Middle frontal gyrus (tissue), 1 donor: ENCODE data around the gene GAL.

Experiments
- DNase-seq: peaks from one replicate; pipeline ENCODE4 v3.0.0-alpha.2; 2015; ENCODE audit warnings: low spot score; ENCODE audit errors: extremely low spot score

GAL gene

GRCh38 chr11:68680541-68681231 lies 3.7 kb upstream of the GAL start:
- DNase-seq = no peak

DNA sequence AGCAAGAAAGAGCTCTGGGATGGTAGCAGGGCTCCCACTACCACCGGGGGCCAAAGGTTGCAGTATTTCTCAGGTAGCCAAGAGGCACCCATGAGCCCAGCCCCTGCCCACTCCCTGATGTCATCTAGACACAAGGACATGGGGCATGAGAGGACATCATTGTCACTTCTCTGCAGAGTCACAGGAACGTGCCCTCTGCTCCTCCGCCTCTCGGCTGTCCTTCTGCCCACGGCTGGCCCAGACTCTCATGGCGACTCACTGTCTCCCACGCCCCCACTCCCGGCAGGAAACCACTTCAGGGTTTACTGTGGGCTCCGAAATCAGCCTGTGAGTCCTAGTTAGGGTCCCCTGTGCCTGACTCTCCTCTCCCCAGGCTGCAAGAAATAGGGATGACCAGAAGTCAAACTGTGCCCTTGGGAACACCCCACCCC lies 1.8 kb upstream of the GAL start:
- no peak for DNase-seq

- DNase-seq = no peak
Observed at GRCh38 chr11:68683121-68683520, 1.2 kb upstream of the GAL start.

- DNase-seq = no peak
Observed at GRCh38 chr11:68683536-68684384, 584 bp upstream of the GAL start.

GRCh38 chr11:68685656-68686380 lies 1.5 kb downstream of the GAL start:
- no peak for DNase-seq

DNA sequence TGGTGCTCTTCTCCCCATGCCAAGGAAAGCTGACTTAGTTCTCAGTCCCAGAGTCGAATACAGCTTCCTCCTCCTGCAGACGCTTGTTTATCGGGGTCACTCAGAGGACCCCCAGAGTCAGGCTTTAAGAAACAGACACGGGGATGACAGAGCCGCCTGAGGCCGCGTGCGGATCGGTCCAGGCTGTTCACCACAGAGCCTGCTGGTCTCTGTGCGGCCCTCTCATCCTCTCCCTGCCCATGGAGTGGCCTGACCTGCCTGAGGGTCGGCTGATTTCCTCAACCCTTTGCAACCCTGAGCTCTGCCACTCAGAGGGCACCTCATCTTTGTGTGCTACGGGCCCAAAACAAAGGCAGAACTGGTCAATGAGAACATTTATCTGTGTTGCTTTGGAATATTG lies 2.1 kb downstream of the GAL start:
- DNase-seq = no peak

DNA sequence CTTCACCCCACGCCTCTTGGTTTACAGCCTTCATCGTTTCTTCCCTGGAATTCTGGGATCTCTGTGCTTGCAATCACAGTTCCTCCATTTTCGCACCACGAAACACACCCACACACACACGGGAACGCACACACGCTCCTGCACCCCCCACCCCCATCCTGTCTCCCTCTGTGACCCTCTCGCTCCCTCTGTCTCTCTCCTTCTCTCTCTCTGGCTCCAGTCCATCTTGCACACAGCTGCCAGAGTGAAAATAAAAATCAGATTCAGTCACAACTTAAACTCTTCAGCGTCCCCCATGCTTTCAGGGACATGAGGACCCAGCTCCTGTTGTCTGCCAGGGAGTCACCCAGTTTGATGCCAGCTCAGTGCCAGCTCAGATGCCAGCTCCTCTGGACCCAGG lies 3.0 kb downstream of the GAL start:
- no peak for DNase-seq

GRCh38 chr11:68687986-68688385 lies 3.6 kb downstream of the GAL start:
- DNase-seq = no peak

DNA sequence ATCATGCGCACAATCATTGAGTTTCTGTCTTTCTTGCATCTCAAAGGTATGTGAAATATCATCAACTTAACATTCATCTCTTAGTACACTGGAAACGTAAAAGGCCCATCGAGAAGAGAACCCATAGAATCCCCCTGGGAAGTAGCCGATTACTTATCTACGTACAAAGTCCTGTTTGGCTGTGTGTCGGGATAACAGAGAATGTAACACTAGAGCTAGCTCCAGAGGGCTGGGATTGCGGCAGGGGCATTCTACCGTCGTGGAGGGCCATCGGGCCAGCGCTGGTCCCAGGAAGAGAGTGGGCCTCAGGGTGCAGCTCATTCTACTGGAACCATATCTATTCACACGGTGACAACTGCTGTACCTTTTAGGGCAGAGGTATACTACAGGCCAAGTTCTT lies 4.5 kb downstream of the GAL start:
- DNase-seq = no peak

DNA sequence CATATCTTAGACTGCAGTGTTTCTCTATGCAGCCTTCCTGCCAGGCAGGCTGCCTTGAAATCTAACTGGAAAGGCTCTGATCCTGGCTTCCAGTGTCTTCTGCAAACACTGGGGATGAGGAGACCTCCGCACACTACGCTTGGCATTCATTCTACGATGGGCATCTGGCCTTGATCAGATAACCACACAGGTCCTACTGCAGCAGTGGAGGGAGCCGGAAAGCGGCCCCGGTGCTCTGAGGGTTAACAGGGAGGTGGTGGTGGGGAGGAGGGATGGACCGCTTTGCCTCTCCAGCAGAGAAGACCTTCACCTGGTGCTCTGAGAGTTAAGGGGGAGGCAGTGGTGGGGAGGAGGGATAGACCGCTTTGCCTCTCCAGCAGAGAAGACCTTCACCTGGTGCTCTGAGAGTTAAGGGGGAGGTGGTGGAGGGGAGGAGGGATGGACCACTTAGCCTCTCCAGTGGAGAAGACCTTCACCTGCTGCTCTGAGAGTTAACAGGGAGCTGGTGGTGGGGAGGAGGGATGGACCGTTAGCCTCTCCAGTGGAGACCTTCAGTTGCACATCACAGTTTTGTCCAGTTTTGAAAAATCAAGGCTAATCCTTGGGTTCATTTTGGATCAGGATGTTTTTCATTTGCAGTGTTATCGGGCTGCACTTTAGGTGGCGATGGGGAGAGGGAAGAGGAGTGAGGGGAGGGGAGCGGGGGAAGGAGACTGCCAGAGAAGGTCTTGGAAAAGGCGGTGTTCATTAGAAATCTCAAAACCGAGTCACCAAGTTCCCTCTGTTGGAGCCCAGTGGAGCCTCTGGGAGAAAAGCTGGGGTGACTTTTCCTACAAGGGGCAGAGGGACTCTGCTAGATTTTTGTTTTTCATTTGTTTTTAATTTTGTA lies 5.6 kb downstream of the GAL start:
- no peak for DNase-seq

- no peak for DNase-seq
Observed at GRCh38 chr11:68690671-68691401, 6.5 kb downstream of the GAL start.

DNA sequence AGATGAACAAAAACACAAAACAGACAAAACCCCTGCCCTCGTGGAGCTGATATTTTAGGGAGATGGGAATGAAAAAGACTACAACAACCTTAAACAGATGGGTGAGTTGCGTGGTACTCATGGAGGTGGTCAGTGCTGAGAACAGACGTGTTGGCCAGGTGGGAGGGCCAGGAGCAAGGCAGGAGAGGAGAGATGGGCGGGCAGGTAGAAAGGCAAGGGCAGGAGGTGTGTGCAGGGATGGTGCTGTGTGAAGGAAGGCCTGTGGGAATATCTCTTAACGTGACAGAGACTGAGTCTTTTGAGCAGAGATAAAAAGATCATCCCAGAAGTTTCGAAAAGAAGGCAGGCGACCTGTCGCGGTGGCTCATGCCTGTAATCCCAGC lies 7.0 kb downstream of the GAL start:
- no peak for DNase-seq

GRCh38 chr11:68692115-68692514 lies 7.8 kb downstream of the GAL start:
- no peak for DNase-seq

DNA sequence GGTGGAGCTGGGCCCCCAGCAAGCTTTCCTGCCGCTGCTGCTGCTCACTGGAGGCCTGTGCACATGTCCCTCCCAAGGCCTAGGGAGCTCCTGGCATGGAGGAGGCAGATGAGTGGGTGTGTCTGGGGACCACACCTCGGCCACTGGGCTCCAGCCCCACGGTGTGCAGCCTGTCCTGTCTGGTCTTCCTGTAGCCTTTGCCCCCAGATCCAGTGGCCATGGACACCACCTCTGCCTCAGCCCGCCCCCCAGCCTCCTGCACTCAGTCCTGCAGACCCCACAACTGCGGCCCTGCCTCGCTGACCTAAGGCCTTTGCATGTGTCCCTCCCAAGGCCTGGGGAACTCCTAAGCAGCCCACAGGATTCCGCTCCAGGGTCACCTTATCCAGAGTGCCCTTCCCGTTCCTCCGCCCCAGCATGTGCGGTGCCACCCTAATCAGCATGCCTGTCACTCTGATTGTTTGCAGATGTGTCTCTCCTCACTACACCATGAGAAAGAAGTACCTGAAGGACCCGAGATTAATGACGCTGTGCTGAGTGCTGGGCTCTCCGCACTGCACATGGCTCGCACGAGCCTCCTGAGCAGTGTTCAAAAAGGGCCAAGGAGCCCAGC lies 8.6 kb downstream of the GAL start:
- DNase-seq = no peak

DNA sequence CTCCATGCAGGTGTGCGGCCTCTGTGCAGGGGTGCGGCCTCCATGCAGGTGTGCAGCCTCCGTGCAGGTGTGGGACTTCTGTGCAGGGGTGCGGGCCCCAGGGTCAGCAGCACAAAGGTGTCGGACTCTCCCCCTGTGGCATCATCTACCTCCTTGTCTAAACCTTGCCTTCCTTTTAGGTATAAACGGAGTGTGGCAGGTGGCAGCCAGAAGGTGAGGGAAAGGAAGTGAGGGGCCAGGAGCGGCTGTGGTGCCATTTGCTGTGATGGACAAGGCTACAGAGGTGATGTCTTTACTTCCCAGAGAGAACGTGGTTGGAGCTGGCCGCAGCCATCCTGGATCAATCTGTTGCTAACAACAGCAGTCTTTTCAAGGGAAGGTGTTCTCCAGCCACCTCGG lies 9.1 kb downstream of the GAL start:
- no peak for DNase-seq

GRCh38 chr11:68694431-68695297 lies 10.3 kb downstream of the GAL start:
- no peak for DNase-seq

- DNase-seq = no peak
Observed at GRCh38 chr11:68695531-68695930, 11.2 kb downstream of the GAL start.

GRCh38 chr11:68698993-68699392 lies 14.6 kb downstream of the GAL start:
- no peak for DNase-seq

DNA sequence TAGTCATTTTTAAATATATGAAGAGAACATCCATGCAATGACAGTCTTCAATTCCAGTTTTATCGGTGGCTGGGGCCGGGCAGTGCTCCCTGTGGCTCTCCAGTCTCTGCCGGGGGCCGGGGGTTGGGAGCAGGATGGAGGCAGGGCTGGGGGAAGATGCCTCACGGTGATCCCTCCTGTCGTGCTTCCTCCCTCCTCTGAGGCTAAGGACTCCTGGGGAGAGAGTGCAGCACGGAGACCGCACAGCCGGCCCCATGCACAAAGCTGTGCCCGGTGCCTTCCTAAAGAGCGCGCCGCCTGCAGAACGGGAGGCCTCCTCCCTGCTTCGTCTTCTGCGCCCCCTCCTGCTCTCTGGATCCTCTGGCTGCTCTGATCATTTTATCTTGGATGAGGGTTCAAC lies 20.5 kb downstream of the GAL start:
- DNase-seq = no peak
